Measurements from ENCODE around the gene OR6N1. TPM values are rescaled to one million over a fixed set of nuclear protein-coding genes. Genes with fewer than 3 reads are reported as not detected.

OR6N1 gene
- total RNA-seq, 4 donors from 2014 or later = not detected

DNA sequence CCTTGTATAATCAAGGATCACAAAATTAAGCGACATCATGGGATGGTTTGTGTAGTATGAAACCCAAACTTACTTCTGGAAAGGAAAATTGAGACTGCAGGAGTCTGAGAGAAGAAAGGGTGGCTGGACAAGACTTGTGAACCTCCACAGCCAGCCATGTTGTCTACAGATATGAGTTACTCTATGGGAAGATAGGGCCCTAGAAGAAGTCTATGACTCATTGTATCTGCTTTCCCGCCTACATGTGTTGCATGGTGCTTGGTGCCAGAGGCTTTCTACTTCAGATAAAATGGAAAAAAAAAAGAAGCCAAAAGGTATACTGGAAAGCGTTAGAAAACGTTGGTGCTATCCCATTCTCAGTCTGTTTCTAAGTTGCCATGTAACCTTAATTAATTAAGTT is 27.7 kb upstream of the OR6N1 start:
- H3K27me3 ChIP-seq = no peaks in the 10 kb centered on the region
- TF ChIP-seq, protein P1, sequence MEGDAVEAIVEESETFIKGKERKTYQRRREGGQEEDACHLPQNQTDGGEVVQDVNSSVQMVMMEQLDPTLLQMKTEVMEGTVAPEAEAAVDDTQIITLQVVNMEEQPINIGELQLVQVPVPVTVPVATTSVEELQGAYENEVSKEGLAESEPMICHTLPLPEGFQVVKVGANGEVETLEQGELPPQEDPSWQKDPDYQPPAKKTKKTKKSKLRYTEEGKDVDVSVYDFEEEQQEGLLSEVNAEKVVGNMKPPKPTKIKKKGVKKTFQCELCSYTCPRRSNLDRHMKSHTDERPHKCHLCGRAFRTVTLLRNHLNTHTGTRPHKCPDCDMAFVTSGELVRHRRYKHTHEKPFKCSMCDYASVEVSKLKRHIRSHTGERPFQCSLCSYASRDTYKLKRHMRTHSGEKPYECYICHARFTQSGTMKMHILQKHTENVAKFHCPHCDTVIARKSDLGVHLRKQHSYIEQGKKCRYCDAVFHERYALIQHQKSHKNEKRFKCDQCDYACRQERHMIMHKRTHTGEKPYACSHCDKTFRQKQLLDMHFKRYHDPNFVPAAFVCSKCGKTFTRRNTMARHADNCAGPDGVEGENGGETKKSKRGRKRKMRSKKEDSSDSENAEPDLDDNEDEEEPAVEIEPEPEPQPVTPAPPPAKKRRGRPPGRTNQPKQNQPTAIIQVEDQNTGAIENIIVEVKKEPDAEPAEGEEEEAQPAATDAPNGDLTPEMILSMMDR (IDR thresholded peaks at IDR 0.05) = no peak
- TF ChIP-seq POLR2A (IDR thresholded peaks at IDR 0.05) (no peak), EP300 (IDR thresholded peaks at IDR 0.05) (no peak)
- no peaks in the 10 kb centered on the region for H3K36me3 ChIP-seq
- no peak overlapping the region for H3K4me3 ChIP-seq
- no peaks in the 10 kb centered on the region for H3K4me1 ChIP-seq
- no peak for DNase-seq (ENCODE audit: low spot score in 2 of 2)
- WGBS, 2 donors = 85 to 88% methylated on average over 4 of the region's 4 CpGs
- no peak overlapping the region for H3K27ac ChIP-seq
- no peaks in the 10 kb centered on the region for H3K9me3 ChIP-seq

DNA sequence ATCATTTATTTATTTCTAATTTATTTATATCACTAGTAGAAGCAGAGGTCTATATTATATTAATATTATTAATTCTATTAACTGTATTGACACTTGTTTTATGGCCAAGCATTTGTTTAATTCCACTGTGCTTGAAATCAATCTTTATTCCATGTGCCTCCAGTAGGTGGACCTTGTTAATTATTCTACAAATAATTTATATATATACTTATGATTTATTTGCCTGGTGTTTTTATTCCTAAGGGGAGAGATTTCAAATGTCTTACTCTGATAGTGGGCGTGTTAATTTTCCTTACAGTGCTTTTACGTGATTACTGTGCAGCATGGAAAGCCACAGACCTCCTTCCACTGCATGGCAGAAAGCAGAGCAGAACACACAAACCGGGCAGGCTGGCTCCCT is 26.5 kb upstream of the OR6N1 start:
- TF ChIP-seq, protein P1 (IDR thresholded peaks at IDR 0.05) = no peak
- TF ChIP-seq POLR2A (IDR thresholded peaks at IDR 0.05) = no peak
- no peak for TF ChIP-seq EP300 (IDR thresholded peaks at IDR 0.05)
- Histone ChIP-seq H3K4me3 (no peak overlapping the region), H3K27ac (no peak overlapping the region), H3K27me3 (no peaks in the 10 kb centered on the region), H3K9me3 (no peaks in the 10 kb centered on the region), H3K4me1 (no peaks in the 10 kb centered on the region), H3K36me3 (no peaks in the 10 kb centered on the region)
- 58 to 62% methylated on average over 3 of the region's 3 CpGs for WGBS, 2 donors
- DNase-seq (ENCODE audit: low spot score in 2 of 2) = no peak

- WGBS, 2 donors = 56 to 81% methylated on average over 6 of the region's 6 CpGs
- no peaks in the 10 kb centered on the region for H3K27me3 ChIP-seq
- TF ChIP-seq, protein P1 (IDR thresholded peaks at IDR 0.05) = no peak
- TF ChIP-seq EP300 (IDR thresholded peaks at IDR 0.05) (no peak), POLR2A (IDR thresholded peaks at IDR 0.05) (no peak)
- H3K4me1 ChIP-seq = no peaks in the 10 kb centered on the region
- H3K36me3 ChIP-seq = no peaks in the 10 kb centered on the region
- no peak for DNase-seq (ENCODE audit: low spot score in 2 of 2)
- no peak overlapping the region for H3K4me3 ChIP-seq
- no peak overlapping the region for H3K27ac ChIP-seq
- no peaks in the 10 kb centered on the region for H3K9me3 ChIP-seq
These were observed 22.3 kb upstream of the OR6N1 start for GRCh38 chr1:158794247-158794646.

DNA sequence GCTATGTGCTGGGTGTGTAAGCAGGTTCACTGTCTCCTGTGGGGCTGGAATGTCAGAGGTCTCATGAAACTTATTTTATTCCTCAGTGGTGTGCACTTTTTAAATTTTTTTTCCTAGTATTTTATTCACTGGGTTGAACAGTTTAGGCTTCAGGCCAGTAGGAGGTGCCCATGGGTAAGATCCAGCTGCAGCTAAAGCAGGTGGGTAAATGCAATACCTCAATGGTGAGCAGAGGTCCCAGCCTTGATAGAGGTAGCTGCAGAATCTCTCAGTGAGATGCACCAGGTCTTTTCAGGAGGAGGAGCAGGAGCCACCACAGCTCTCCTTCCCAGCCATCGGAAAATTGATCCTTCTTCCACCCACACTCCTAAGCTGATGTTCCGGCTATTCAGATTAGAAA is 21.6 kb upstream of the OR6N1 start:
- 80 to 87% methylated on average over 2 of the region's 2 CpGs for WGBS, 2 donors
- TF ChIP-seq POLR2A (IDR thresholded peaks at IDR 0.05) (no peak), EP300 (IDR thresholded peaks at IDR 0.05) (no peak)
- TF ChIP-seq, protein P1 (IDR thresholded peaks at IDR 0.05) = no peak
- Histone ChIP-seq H3K36me3 (no peaks in the 10 kb centered on the region), H3K9me3 (peaks cover 0 to 4% (median 0%) of the 10 kb centered on the region in 4 donors), H3K4me1 (no peaks in the 10 kb centered on the region), H3K27me3 (no peaks in the 10 kb centered on the region), H3K27ac (no peak overlapping the region), H3K4me3 (no peak overlapping the region)
- DNase-seq (ENCODE audit: low spot score in 2 of 2) = no peak

DNA sequence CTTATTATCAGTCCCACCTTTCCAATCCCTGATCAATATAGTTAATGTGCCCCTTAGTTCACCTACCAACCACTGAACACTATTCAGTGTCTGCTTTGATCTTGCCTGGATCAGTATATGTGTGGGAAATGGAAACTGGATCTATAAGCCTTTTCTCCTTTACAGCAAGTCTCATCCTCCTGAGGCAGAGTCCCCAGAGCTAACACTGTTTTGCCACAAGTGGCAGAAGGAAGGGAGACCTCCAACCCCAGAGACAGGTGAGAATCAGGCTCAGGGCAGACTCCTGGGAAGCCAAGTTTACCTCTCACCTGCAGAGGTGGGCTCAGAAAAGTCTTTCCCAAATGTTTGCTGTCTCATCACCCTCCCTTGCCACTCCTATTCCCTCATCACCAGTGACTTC is 9.1 kb upstream of the OR6N1 start, which contains the start of gene OR6N2:
OR6N2 (minus strand) TSS at position 101 of the 400 bp plus-strand sequence. CDS start 3,569 bp downstream, outside the sequence.
- TF ChIP-seq EP300 (IDR thresholded peaks at IDR 0.05) (no peak), POLR2A (IDR thresholded peaks at IDR 0.05) (no peak)
- TF ChIP-seq, protein P1 (IDR thresholded peaks at IDR 0.05) = no peak
- Histone ChIP-seq H3K4me3 (no peak within 1 kb of the TSS), H3K9me3 (no peaks in the 10 kb centered on the region), H3K4me1 (no peaks in the 10 kb centered on the region), H3K27me3 (no peaks in the 10 kb centered on the region), H3K27ac (no peak within 1 kb of the TSS), H3K36me3 (no peaks in the 10 kb centered on the region)
- DNase-seq (ENCODE audit: low spot score in 2 of 2) = no peak

Data from tibial nerve (tissue), 4 donors.